Left ventricle myocardium superior (tissue), 1 donor: ENCODE data around the gene IL1RAP. TPM values are rescaled to one million over a fixed set of nuclear protein-coding genes. Genes with fewer than 3 reads are reported as not detected.

Source experiments
- ATAC-seq: fragments of 200-7000 bp; cut with Tn5 transposase; one replicate; pipeline ENCODE4 v1.9.1; 2020; ENCODE audit warnings: mild to moderate bottlenecking, moderate library complexity
- DNase-seq: peaks from one replicate; pipeline ENCODE4 v3.0.0-alpha.2; 2020
- intact Hi-C: fragments of 100-400 bp; cut with micrococcal nuclease; formaldehyde crosslinking; loops from one replicate; pipeline ENCODE4 v1.11.0; 2022
- total RNA-seq: library from RNA; stranded (reverse); fragmentation: NEBNext Ultra II Directional; extraction: Animal tissue kit (Norgen Biotek cat#: 25700); gene quantifications from one replicate; pipeline ENCODE4 v1.2.1, GENCODE V29; 2021
- donor health status: DM: no; HTN: yes; CAD: no; lungs with severe emphysema.

Gene IL1RAP
- total RNA-seq, 1 donor from 2014 or later = 6.1 TPM

- ATAC-seq = no peak
- DNase-seq = no peak
- intact Hi-C loops = no loop called here
Measured at GRCh38 chr3:190686011-190686410, 172.1 kb downstream of the IL1RAP start.

GRCh38 chr3:190690246-190690645 is 176.4 kb downstream of the IL1RAP start:
- intact Hi-C loops = no loop called here
- DNase-seq = no peak
- ATAC-seq = no peak

GRCh38 chr3:190692256-190692655 is 178.4 kb downstream of the IL1RAP start:
- DNase-seq = no peak
- intact Hi-C loops = no loop called here
- ATAC-seq = no peak

DNA sequence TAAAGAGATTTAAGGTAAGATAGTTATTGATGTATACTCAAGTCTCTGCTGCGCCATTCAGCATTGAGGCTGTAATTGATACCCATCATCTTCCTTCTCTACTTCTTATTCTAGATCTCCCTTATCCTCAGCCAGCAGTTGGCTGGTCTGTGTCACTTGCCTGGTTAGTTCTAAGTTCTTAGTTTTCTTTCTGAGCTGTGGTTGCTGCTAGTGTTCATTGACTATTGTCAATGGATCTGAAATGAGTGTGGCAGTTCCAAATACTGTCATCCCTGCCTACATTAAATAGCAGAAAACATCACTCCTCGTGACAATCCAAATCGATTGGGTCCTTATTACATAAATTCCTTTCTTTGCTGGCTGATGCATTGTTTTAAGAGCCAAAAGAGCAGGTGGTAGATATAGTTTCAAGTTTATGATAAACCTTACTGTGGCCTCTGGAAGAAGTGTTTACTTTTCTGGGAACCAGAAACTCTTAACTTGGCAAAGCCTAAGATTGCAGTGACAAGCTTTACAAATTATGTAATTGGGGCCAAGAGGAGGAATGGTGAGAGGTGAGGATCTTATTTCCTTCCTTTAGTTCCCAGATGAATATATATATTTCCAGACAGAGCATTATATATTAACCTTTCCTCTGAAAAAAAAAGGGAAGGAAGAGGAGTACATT is 180.6 kb downstream of the IL1RAP start:
- no peak for DNase-seq
- intact Hi-C loops = no loop called here
- ATAC-seq = no peak

DNA sequence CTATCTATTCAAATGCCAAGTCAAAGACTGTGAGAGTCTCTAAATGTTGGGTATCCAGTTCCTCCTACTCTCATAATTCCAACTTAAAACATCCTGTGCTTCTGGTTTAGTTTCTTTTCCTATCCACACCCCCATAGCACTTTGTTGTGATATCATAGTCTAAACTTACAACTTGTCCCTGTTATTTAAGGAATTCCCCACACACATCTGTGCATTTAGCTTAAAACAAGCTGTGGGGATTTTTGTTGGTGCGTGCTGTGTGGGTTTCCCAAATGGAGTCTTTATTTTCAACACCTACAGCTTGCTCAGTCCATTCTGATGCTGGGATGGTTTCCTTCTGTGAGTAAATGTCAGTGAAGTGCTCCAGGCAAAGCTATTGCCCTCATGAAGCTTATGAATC is 181.3 kb downstream of the IL1RAP start:
- DNase-seq (no peak), ATAC-seq (no peak)
- intact Hi-C loops = no loop called here

- intact Hi-C loops = no loop called here
- DNase-seq (no peak), ATAC-seq (no peak)
Measured at GRCh38 chr3:190695994-190696393, 182.1 kb downstream of the IL1RAP start.

DNA sequence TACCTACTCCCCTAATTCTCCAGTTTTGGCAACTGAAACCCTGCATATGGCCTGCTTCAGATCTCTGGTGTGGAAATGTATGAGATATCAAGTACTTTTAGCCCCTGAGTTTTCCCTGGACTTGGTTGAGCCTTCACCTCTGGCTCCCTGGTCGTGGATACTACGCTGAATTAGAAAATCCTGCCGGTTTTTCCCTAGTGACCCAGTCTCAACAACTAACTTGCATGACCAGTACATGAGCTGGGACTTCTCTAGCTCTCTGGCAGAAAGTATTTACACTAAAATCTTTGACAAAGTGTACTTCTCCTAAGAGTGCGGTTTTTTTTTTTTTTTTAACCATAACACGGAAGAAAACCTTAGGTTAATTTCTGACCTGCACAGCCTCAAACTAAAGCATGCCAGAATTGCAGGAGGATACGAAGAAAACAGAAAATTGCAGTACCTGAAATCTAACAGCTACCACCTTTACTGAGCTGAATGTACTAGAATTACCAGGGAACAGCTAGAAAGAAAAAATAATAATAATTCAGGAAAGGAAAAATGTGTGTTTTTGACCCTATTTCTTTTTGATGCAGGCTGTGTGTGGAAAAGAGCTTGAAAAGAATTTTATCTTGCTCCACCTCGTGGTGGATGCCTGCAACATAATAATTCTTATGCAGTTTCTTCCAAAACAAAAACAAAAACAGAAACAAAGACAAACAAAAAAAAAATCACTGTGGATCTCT is 183.1 kb downstream of the IL1RAP start:
- intact Hi-C loops = no loop called here

DNA sequence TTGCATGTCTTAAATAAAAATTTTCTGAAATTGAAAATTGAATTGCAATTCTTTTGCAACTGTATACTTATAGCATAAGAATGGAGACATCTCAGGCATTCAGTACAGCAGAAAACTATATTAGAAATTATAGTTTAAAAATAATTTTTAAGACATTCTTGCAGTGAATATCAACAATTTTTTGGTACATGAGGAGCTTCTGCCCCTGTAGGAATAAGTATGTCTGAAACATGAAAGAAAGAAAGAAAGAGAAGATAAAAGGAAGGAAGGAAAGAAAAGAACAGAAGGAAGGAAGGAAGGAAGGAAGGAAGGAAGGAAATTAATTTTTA is 183.6 kb downstream of the IL1RAP start:
- intact Hi-C loops = no loop called here
- no peak for ATAC-seq
- DNase-seq = no peak

More for the DNA sequence above, 183.1 kb downstream of the IL1RAP start:
- DNase-seq = no peak
- ATAC-seq = no peak

- no peak for DNase-seq
- no peak for ATAC-seq
- intact Hi-C loops = no loop called here
Measured at GRCh38 chr3:190697901-190698300, 184.0 kb downstream of the IL1RAP start.

DNA sequence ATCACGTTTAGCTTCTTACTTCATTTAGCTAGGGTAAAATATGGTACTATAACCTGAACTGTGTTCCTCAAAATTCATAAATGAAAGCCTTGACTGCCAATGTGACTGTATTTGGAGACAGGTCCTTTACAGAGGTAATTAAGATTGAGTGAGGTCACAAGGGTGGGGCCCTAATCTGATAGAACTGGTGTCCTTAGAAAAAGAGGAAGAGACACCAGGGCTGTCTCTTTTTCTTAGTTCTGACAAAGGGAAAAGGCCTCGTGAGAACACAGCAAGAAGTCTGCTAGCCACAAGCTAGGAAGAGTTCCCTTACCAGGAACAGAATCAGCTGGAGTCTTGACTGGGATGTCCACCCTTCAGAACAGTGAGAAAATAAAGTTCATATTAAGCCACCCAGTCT is 185.9 kb downstream of the IL1RAP start:
- ATAC-seq = no peak
- DNase-seq = no peak
- intact Hi-C loops = loop anchor here (10.0 kb wide), 2 partner anchors 115 to 355 kb away; no protein-coding TSS in a partner anchor

DNA sequence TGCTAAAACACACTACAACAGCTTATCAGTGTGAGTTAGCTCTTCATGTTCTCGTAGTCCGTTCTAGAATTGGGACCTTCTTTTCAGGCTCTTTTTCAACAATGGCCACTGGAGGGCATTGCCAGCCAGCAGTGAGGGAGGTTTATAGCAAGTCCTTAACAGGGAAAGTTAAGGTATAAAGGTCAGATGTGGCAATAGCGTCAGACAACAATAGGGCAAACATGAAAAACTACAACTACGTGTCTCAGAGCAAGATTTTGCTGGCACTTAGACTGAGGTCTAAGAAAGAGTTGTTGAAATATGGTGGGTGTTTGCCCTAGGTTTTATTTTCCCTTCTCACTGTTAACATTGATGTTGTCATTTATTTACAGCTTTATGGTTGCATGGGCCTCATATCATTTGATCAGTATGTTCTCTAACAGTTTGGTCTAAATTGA is 187.2 kb downstream of the IL1RAP start:
- DNase-seq = peak; percentile 29
- intact Hi-C loops = loop anchor here (10.0 kb wide), 2 partner anchors 114 to 354 kb away; no protein-coding TSS in a partner anchor
- peak; percentile 88 for ATAC-seq

- ATAC-seq (no peak), DNase-seq (no peak)
- intact Hi-C loops = loop anchor here (10.0 kb wide), 2 partner anchors 108 to 348 kb away; no protein-coding TSS in a partner anchor
Measured at GRCh38 chr3:190706582-190706981, 192.7 kb downstream of the IL1RAP start.

Other genes with a start within 250 kb of the IL1RAP start
- 1.4 TPM for gene CLDN1, start 191.6 kb upstream of the IL1RAP start, total RNA-seq
- gene CLDN16, start 125.9 kb upstream of the IL1RAP start, total RNA-seq = not detected
- gene TMEM207, start 64.2 kb upstream of the IL1RAP start, total RNA-seq = not detected